ENCODE results near the gene TM2D3. TPM values are rescaled to one million over a fixed set of nuclear protein-coding genes. Genes with fewer than 3 reads are reported as not detected.

TM2D3 gene
- total RNA-seq, 1 experiment from 2014 or later: 35.2 TPM

DNA sequence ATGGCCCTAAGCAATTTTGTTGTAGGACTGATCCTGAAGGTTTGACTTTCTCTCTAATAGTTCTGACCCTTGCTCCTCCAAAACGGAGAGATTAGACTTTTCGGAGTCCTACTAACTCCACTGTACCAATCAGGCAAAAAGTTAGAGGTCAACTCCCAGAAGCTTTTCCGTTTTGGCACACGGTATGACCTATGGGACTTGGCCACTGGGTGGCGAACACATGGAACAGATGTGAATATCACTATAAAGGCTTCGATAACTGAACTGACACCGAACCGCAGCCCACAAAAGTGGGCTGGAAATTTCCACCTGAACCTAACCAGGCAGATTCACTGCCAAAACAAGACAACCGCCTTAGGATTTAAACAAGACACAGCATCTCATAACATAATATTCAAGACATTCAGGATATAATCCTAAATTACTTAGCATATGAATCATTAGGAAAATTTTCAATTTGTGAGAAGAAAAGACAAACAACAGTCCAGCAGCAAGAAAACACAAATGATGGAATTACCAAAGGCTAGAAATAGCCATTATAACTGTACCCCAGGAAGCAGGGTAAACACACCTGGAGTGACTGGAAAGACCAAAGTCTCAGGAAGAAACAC lies 12.2 kb upstream of the TM2D3 start:
- RAD21 ChIA-PET (ENCODE audit: low non-redundant PET in 1 of 2, low total read pairs in 2 of 2, uncharacterized antibody in 2 of 2, unreplicated experiment in 2 of 2): no interaction called here
- H3K9me3 ChIP-seq (ENCODE audit: control insufficient read depth in 1 of 2, insufficient read depth in 1 of 2, low read depth in 1 of 2, low read length in 2 of 2): no peaks in the 10 kb centered on the region
- H3K79me2 ChIP-seq (ENCODE audit: insufficient read depth, low read length): no peaks in the 10 kb centered on the region
- CTCF ChIA-PET: no interaction called here
- no peaks in the 10 kb centered on the region for H3K36me3 ChIP-seq (ENCODE audit: control insufficient read depth in 1 of 2, insufficient read depth in 2 of 2, low read length in 2 of 2)
- no peak overlapping the region for H2AFZ ChIP-seq (ENCODE audit: low read depth, low read length, poor library complexity, severe bottlenecking)
- H3K9me2 ChIP-seq (ENCODE audit: insufficient read depth): no peaks in the 10 kb centered on the region
- POLR2A ChIA-PET: no interaction called here
- H4K20me1 ChIP-seq (ENCODE audit: insufficient read depth): no peaks in the 10 kb centered on the region
- no TSS peak for BruUV-seq (replicated peaks)
- H3K27me3 ChIP-seq (ENCODE audit: insufficient read depth, low read length): no peaks in the 10 kb centered on the region
- DNase-seq (ENCODE audit: low read depth, low spot score) (no peak), ATAC-seq (peak; percentile 80)
- no peak overlapping the region for H3K4me2 ChIP-seq (ENCODE audit: low read length)
- TF ChIP-seq, protein P1, sequence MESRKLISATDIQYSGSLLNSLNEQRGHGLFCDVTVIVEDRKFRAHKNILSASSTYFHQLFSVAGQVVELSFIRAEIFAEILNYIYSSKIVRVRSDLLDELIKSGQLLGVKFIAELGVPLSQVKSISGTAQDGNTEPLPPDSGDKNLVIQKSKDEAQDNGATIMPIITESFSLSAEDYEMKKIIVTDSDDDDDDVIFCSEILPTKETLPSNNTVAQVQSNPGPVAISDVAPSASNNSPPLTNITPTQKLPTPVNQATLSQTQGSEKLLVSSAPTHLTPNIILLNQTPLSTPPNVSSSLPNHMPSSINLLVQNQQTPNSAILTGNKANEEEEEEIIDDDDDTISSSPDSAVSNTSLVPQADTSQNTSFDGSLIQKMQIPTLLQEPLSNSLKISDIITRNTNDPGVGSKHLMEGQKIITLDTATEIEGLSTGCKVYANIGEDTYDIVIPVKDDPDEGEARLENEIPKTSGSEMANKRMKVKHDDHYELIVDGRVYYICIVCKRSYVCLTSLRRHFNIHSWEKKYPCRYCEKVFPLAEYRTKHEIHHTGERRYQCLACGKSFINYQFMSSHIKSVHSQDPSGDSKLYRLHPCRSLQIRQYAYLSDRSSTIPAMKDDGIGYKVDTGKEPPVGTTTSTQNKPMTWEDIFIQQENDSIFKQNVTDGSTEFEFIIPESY (IDR thresholded peaks at IDR 0.05; ENCODE audit: extremely low read depth, insufficient replicate concordance, low read length): no peak
- peak; percentile 22; the same call in 1 of the 2 replicates for TF ChIP-seq RAD21 (IDR thresholded peaks at IDR 0.05; ENCODE audit: low read depth)
- TF ChIP-seq, protein P2, sequence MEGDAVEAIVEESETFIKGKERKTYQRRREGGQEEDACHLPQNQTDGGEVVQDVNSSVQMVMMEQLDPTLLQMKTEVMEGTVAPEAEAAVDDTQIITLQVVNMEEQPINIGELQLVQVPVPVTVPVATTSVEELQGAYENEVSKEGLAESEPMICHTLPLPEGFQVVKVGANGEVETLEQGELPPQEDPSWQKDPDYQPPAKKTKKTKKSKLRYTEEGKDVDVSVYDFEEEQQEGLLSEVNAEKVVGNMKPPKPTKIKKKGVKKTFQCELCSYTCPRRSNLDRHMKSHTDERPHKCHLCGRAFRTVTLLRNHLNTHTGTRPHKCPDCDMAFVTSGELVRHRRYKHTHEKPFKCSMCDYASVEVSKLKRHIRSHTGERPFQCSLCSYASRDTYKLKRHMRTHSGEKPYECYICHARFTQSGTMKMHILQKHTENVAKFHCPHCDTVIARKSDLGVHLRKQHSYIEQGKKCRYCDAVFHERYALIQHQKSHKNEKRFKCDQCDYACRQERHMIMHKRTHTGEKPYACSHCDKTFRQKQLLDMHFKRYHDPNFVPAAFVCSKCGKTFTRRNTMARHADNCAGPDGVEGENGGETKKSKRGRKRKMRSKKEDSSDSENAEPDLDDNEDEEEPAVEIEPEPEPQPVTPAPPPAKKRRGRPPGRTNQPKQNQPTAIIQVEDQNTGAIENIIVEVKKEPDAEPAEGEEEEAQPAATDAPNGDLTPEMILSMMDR (IDR thresholded peaks at IDR 0.05 in 2 of 3, conservative IDR thresholded peaks at IDR 0.05 in 1 of 3; ENCODE audit: borderline replicate concordance in 1 of 3, insufficient read depth in 1 of 3, low read depth in 2 of 3, low read length in 2 of 3): peak; percentile 19 to 51 (median 51); a peak in 5 of 6 replicates
- no peak overlapping the region for H3K4me3 ChIP-seq (replicated peaks in 1 of 2; ENCODE audit: low read depth in 1 of 2, low read length in 2 of 2)
- no peak overlapping the region for H3K9ac ChIP-seq (ENCODE audit: low read length)
- intact Hi-C loops (cut with micrococcal nuclease): no loop called here
- H3K4me1 ChIP-seq (ENCODE audit: control insufficient read depth in 1 of 2, insufficient read depth in 2 of 2, low read length in 2 of 2): no peaks in the 10 kb centered on the region
- H3K27ac ChIP-seq (ENCODE audit: low read depth, low read length): no peak overlapping the region

DNA sequence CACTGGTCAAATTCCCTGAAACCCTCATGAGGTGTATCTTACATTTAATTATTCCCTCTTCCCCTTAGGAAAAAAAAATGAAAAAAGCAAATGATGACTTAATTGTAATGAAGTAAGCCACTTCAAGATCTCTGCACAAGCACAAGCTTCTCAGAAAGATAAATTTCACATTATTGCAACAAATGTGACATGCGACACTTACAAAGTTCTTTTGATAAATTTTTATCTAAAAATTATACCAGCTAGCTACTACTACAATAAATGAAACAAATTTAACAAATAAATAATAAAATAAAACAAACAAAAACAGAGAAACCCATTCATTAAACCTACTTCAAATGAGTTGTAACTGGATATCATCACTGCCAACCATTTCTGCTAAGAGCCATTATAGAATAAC lies 10.0 kb upstream of the TM2D3 start:
- CTCF ChIA-PET: no interaction called here
- H3K9ac ChIP-seq (ENCODE audit: low read length): no peak overlapping the region
- no TSS peak for BruUV-seq (replicated peaks)
- H3K9me2 ChIP-seq (ENCODE audit: insufficient read depth): no peaks in the 10 kb centered on the region
- H2AFZ ChIP-seq (ENCODE audit: low read depth, low read length, poor library complexity, severe bottlenecking): no peak overlapping the region
- RAD21 ChIA-PET (ENCODE audit: low non-redundant PET in 1 of 2, low total read pairs in 2 of 2, uncharacterized antibody in 2 of 2, unreplicated experiment in 2 of 2): no interaction called here
- no peaks in the 10 kb centered on the region for H3K9me3 ChIP-seq (ENCODE audit: control insufficient read depth in 1 of 2, insufficient read depth in 1 of 2, low read depth in 1 of 2, low read length in 2 of 2)
- ATAC-seq (no peak), DNase-seq (ENCODE audit: low read depth, low spot score) (no peak)
- no peaks in the 10 kb centered on the region for H3K36me3 ChIP-seq (ENCODE audit: control insufficient read depth in 1 of 2, insufficient read depth in 2 of 2, low read length in 2 of 2)
- no peaks in the 10 kb centered on the region for H4K20me1 ChIP-seq (ENCODE audit: insufficient read depth)
- no peaks in the 10 kb centered on the region for H3K79me2 ChIP-seq (ENCODE audit: insufficient read depth, low read length)
- H3K4me1 ChIP-seq (ENCODE audit: control insufficient read depth in 1 of 2, insufficient read depth in 2 of 2, low read length in 2 of 2): no peaks in the 10 kb centered on the region
- no peak overlapping the region for H3K4me3 ChIP-seq (replicated peaks in 1 of 2; ENCODE audit: low read depth in 1 of 2, low read length in 2 of 2)
- H3K4me2 ChIP-seq (ENCODE audit: low read length): no peak overlapping the region
- no peak overlapping the region for H3K27ac ChIP-seq (ENCODE audit: low read depth, low read length)
- intact Hi-C loops (cut with micrococcal nuclease): no loop called here
- H3K27me3 ChIP-seq (ENCODE audit: insufficient read depth, low read length): no peaks in the 10 kb centered on the region
- POLR2A ChIA-PET: no interaction called here
- TF ChIP-seq, protein P3, sequence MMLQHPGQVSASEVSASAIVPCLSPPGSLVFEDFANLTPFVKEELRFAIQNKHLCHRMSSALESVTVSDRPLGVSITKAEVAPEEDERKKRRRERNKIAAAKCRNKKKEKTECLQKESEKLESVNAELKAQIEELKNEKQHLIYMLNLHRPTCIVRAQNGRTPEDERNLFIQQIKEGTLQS (IDR thresholded peaks at IDR 0.05): no peak
- TF ChIP-seq TCF7L2 (IDR thresholded peaks at IDR 0.05; ENCODE audit: borderline replicate concordance, extremely low read depth, insufficient read depth, insufficient read length): no peak
- TF ChIP-seq EZH2 (IDR thresholded peaks at IDR 0.05): no peak
- TF ChIP-seq CBX3 (IDR thresholded peaks at IDR 0.05; ENCODE audit: low read depth): no peak
- no peak for TF ChIP-seq EGR1 (IDR thresholded peaks at IDR 0.05; ENCODE audit: low read depth)
- TF ChIP-seq, protein P4, sequence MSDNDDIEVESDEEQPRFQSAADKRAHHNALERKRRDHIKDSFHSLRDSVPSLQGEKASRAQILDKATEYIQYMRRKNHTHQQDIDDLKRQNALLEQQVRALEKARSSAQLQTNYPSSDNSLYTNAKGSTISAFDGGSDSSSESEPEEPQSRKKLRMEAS (IDR thresholded peaks at IDR 0.05): no peak
- TF ChIP-seq SIN3A (IDR thresholded peaks at IDR 0.05; ENCODE audit: low read depth): no peak
- no peak for TF ChIP-seq CEBPB (IDR thresholded peaks at IDR 0.05; ENCODE audit: low read depth)
- TF ChIP-seq FOSL1 (IDR thresholded peaks at IDR 0.05; ENCODE audit: low read depth): no peak
- TF ChIP-seq, protein P1 (IDR thresholded peaks at IDR 0.05; ENCODE audit: extremely low read depth, insufficient replicate concordance, low read length): no peak
- TF ChIP-seq ZFX (IDR thresholded peaks at IDR 0.05): no peak
- TF ChIP-seq SRF (IDR thresholded peaks at IDR 0.05; ENCODE audit: low read depth): no peak

Measured in HCT116 (cell line).